ENCODE measurements around the gene PPP1R14D.

DNA sequence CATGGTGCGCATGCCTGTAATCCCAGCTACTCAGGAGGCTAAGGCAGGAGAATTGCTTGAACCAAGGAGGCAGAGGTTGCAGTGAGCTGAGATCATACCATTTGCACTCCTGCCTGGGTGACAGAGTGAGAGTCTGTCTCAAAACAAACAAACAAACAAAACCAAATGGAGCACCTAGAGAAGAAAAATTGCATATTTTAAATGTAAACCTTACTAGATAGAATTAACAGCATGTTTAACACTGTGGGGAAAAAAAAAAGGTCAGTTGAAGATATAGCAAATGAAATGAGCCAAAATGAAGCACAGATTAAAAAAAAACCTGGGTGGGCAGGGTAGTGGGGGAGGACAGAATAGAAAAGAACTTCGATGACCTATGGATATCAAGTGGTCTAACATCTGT is 7.3 kb downstream of the PPP1R14D start:
- TF ChIP-seq, protein P1, sequence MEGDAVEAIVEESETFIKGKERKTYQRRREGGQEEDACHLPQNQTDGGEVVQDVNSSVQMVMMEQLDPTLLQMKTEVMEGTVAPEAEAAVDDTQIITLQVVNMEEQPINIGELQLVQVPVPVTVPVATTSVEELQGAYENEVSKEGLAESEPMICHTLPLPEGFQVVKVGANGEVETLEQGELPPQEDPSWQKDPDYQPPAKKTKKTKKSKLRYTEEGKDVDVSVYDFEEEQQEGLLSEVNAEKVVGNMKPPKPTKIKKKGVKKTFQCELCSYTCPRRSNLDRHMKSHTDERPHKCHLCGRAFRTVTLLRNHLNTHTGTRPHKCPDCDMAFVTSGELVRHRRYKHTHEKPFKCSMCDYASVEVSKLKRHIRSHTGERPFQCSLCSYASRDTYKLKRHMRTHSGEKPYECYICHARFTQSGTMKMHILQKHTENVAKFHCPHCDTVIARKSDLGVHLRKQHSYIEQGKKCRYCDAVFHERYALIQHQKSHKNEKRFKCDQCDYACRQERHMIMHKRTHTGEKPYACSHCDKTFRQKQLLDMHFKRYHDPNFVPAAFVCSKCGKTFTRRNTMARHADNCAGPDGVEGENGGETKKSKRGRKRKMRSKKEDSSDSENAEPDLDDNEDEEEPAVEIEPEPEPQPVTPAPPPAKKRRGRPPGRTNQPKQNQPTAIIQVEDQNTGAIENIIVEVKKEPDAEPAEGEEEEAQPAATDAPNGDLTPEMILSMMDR (IDR thresholded peaks at IDR 0.05; ENCODE audit: insufficient read depth, low read length, poor library complexity, severe bottlenecking) = no peak
- TF ChIP-seq EZH2phosphoT487 (conservative IDR thresholded peaks at IDR 0.05; ENCODE audit: low read length) = no peak

Measured in SU-DHL-6 (cell line).